ENCODE measurements around the gene UNCX.
"Not testable (repeated sequence)": the region's sequence is repeated elsewhere in the genome, so short reads cannot be mapped to it uniquely, and the experiment has no call there.

UNCX gene

GRCh38 chr7:1257863-1258262 lies 25.2 kb downstream of the UNCX start:
- no peak for DNase-seq (ENCODE audit: low read depth)

- no peak for DNase-seq (ENCODE audit: low read depth)
Measured at GRCh38 chr7:1259621-1260243, 27.1 kb downstream of the UNCX start.

DNA sequence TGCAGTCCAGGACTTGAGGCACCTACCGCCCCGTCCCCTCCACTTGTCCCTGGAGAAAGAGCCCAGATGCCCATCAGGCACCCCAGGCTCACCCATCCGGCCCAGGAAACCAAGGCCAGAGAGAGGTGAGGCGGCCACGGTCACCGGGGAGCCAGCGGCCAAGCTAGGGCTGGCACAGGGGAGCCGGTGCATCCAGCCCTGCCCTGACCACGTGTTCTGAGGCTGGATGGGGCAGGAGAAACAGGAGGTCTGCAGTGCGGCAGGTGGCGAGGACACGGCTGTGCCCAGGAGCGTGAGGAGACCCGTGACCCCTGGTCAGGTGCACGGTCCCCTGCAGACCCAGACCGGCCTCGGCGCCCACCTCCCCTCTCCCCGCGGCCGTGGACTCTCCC lies 27.6 kb downstream of the UNCX start:
- DNase-seq (ENCODE audit: low read depth), result no peak

GRCh38 chr7:1261036-1261435 lies 28.4 kb downstream of the UNCX start:
- not testable (repeated sequence) for DNase-seq (ENCODE audit: low read depth)

- no peak for DNase-seq (ENCODE audit: low read depth)
Measured at GRCh38 chr7:1262441-1262840, 29.8 kb downstream of the UNCX start.

GRCh38 chr7:1263391-1263951 lies 30.8 kb downstream of the UNCX start:
- no peak for DNase-seq (ENCODE audit: low read depth)

- no peak for DNase-seq (ENCODE audit: low read depth)
Measured at GRCh38 chr7:1264345-1265280, 31.9 kb downstream of the UNCX start.

- DNase-seq (ENCODE audit: low read depth), result no peak
Measured at GRCh38 chr7:1267016-1267900, 34.6 kb downstream of the UNCX start.

GRCh38 chr7:1268076-1268815 lies 35.6 kb downstream of the UNCX start:
- no peak for DNase-seq (ENCODE audit: low read depth)

DNA sequence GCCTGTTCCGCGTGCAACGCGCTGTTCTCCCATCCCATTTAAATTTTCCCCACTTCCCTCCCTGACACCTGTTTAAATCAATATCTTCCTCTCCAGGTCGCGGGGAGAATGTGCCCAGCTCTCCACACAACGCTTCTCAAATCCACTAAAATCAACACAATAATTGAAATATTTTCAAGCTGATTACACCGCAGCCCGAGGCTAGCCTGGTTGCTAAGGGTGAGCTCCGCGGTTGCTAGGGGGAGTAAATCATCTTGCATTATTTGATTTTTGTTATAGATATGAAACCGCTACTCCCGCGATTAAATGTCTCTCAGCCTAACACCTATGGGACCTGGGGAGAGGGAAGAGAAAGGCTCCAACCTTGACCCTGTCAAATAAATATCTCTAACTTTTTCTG lies 36.2 kb downstream of the UNCX start:
- no peak for DNase-seq (ENCODE audit: low read depth)

DNA sequence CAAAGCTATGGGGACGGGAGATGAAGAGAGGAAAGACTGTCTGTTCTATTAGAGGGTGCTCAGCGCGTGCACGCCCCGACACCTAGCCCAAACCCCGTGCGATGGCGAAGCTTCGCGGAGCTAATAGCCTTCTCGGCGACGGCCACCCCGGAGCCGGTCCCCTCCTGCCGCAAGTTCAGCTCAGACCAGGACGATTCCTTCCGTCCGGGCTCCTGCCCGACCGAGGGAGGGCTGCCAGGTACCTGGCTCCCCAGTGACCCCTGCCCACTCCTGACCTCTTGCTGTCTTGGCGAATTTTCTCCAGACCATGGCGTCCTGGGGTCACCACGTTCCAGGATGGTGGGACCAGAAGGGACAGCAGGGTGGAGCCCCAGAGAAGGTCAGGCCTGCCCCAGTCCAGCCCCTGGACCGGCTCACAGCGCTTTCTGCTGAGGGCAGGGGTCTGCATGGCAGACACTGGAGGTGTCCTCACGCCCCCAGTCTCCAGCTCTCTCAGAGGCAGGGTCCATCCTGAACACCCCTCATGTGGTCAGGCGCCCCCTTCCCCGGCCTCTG lies 36.7 kb downstream of the UNCX start:
- no peak for DNase-seq (ENCODE audit: low read depth)

DNA sequence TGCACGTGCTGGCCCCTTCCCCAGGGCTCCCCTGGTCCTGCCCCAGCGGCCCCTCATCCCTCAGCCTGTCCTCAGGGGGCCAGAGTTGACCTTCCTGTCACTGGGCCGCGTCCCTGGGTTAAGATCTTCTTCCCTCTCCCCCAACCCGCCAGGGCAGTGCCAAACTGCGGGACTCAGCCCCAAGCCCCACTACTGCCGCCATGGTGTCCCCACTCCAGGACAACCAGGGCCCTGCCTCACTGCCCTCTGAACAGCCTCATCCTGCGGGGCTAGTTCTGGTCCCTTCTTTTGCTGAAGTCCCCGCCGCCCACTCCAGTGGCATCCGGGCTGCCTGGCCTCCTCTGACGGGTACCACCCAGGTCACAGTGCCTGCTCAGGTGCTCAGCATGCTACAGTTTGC lies 37.5 kb downstream of the UNCX start:
- DNase-seq (ENCODE audit: low read depth), result no peak

DNA sequence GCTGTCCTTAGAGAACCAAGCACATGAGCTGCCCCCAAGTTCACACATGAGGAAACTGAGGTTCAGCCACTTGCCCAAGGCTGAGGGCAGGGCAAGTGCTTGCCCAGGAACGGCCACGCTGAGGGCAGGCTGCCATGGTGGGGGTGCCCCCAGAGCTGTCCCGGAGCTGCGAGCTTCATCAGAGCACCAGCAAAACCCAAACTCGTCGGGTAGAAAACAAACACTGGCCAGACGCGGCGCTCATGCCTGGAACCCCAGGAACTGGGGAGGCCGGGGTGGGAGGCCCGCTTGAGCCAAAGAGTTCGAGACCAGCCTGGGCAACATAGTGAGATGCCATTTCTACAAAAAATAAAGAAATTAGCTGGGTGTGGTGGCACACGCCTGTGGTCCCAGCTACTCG lies 38.4 kb downstream of the UNCX start:
- no peak for DNase-seq (ENCODE audit: low read depth)

DNA sequence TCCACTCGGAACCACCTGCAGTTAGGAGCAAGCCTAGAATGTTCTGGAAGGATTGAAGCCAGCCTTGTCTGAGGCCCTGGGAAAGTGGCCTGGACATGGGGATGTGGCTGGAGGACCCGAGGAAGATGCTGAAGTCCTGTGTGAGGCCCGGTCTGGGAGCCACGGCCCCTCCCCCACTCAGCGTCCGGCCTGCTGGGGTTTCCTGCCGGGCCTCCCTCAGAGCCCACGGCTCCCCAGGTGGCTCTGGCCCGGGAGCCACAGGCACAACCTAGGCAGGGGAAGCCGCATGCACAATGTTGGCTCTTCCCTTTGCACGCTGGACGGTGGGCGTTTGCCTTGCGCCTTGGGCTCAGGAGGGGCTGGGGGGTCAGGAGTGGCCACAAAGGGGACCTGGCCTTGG lies 39.0 kb downstream of the UNCX start:
- no peak for DNase-seq (ENCODE audit: low read depth)

DNA sequence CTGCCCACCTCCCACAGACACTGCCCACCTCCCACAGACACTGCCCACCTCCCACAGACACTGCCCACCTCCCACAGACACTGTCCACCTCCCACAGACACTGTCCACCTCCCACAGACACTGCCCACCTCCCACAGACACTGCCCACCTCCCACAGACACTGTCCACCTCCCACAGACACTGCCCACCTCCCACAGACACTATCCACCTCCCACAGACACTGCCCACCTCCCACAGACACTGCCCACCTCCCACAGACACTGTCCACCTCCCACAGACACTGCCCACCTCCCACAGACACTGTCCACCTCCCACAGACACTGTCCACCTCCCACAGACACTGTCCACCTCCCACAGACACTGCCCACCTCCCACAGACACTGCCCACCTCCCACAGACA lies 39.5 kb downstream of the UNCX start:
- not testable (repeated sequence) for DNase-seq (ENCODE audit: low read depth)

DNA sequence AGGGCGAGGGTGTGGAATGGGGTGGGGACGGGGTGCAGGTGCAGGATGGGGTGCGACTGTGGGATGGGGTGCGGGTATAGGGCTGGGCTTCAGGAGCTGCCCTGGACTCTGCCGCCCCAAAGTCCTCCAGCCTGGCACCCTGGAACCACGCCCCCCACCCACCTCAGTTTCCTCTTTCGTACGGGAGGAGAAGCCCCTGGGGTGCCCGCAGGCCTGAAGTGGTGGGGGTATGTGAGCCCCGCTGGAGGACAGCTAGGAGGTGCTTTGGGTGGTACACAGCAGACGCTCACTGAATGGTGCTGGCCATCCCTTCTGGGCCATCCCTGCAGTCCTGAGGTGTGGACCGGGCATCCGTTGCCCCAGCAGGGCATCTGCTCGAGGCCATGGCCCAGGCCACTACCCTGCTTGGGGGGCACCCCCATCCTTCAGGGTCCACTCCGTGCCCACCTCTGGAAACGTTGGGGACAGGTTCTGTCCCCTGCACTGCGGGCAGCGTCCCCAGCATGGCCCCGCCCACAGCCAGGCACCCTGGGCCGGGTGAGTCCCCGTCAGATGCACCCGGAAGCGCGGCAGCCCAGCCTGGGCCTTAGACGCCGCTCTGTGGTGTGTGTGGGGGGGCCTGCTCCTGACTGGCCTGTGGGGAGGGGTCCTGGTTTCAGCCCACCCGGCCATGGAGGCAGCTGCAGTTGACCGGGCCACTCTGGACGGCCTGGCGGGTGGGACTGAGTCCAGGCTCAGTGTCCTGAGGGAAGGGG lies 41.6 kb downstream of the UNCX start:
- DNase-seq (ENCODE audit: low read depth), result no peak

GRCh38 chr7:1274876-1275375 lies 42.3 kb downstream of the UNCX start:
- no peak for DNase-seq (ENCODE audit: low read depth)

DNA sequence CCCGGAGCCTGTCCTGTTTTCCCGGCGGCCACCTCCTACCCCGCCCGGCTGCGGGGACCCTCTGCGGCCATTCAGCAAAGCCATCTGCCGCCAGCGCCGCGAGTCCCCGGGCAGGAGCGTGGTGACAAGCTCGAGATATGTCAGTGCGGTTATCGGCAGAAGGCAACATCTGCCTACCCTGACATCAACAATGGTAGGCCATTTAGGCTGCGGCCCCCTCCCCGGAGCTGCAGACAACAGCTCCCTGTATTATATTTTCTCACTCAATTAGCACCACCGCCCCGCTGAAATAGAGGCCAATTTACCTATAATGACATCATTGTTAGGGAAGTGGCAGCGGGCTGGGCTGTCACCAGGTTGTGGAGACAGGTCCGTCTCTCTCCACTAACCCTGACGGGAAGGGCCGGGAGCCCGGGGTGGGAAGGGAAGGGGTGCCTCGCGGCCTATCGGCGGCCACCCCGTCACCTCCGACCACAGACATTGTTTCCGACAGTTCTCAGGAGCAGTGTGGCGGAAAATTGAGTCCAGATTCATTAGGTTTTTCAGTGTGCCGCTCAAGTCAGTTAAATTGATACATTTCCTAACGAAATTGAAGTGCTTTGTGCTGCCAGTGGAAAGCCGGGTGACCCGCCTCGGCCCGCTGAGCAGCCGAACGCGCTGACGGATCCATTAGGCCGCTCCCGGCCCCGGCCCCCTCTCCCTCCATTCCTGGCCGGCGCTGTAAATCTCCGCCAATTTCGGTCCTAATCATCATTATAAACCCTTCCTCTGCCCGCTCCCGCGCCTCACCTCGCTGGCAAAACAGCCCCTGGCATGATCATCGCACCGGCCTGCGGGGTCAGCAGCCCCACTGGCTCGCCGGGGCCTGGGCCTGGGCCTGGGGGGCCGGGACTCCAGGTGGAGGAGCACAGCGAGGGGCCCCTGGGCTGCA lies 43.0 kb downstream of the UNCX start:
- no peak for DNase-seq (ENCODE audit: low read depth)

GRCh38 chr7:1276626-1277175 lies 44.0 kb downstream of the UNCX start:
- no peak for DNase-seq (ENCODE audit: low read depth)

Data from fibroblast of gingiva (primary cell).